ENCODE measurements around the gene TIMM50.

GRCh38 chr19:39514840-39515550, 34.4 kb downstream of the TIMM50 start, which contains the start of gene SELENOV:
- no peak for TF ChIP-seq ZNF567 (CRISPR knock-in tag; IDR thresholded peaks at IDR 0.05; ENCODE audit: borderline replicate concordance)
- no peak for TF ChIP-seq JUNB (CRISPR knock-in tag; IDR thresholded peaks at IDR 0.05; ENCODE audit: borderline replicate concordance)

Measured in HepG2 (cell line).